Glutamatergic neuron (in vitro differentiated cells): ENCODE data around the gene HSPB8. TPM values are rescaled to one million over a fixed set of nuclear protein-coding genes. Genes with fewer than 3 reads are reported as not detected.
A peak's percentile ranks its signal among the peaks of the same experiment; 100 is the strongest.
"Not testable (repeated sequence)": the region's sequence is repeated elsewhere in the genome, so short reads cannot be mapped to it uniquely, and the experiment has no call there.

Experiments used
- DNase-seq: peaks from one replicate; pipeline ENCODE4 v3.0.0; 2022
- H3K27ac Mint-ChIP-seq: one replicate; pipeline ENCODE4 v1.8.0; 2020; ENCODE audit warnings: mild to moderate bottlenecking, mixed read lengths, inconsistent platforms; ENCODE audit not compliant: unreplicated experiment
- H3K27me3 Mint-ChIP-seq: one replicate; pipeline ENCODE4 v1.8.0; 2020; ENCODE audit warnings: mild to moderate bottlenecking, moderate library complexity, mixed read lengths, inconsistent platforms; ENCODE audit not compliant: unreplicated experiment
- H3K36me3 Mint-ChIP-seq: one replicate; pipeline ENCODE4 v1.8.0; 2020; ENCODE audit warnings: mild to moderate bottlenecking, mixed read lengths, inconsistent platforms; ENCODE audit not compliant: unreplicated experiment
- H3K4me1 Mint-ChIP-seq: one replicate; pipeline ENCODE4 v1.8.0; 2020; ENCODE audit warnings: mild to moderate bottlenecking, low read depth, mixed read lengths, inconsistent platforms; ENCODE audit not compliant: unreplicated experiment
- H3K4me3 Mint-ChIP-seq: one replicate; pipeline ENCODE4 v1.8.0; 2020; ENCODE audit warnings: mild to moderate bottlenecking, mixed read lengths, inconsistent platforms; ENCODE audit not compliant: unreplicated experiment
- H3K9me3 Mint-ChIP-seq: one replicate; pipeline ENCODE4 v1.8.0; 2020; ENCODE audit warnings: mild to moderate bottlenecking, moderate library complexity, mixed read lengths, inconsistent platforms; ENCODE audit not compliant: unreplicated experiment
- CTCF ChIP-seq: fragments of 200-600 bp; sonication (generic); IDR thresholded peaks from one replicate; pipeline ENCODE4 v1.5.0; 2021; ENCODE audit not compliant: partially characterized antibody, unreplicated experiment
- total RNA-seq: library from RNA; stranded (reverse); fragmentation: NEBNext Ultra II Directional; extraction: Animal tissue kit (Norgen Biotek cat#: 25700); gene quantifications from one replicate; pipeline ENCODE4 v1.2.1, GENCODE V29; 2021; ENCODE audit not compliant: unreplicated experiment

HSPB8 gene
- total RNA-seq, 1 donor from 2014 or later: 0.32 TPM

GRCh38 chr12:119207063-119207560 lies 28.4 kb downstream of the HSPB8 start:
- H3K36me3 Mint-ChIP-seq: no peaks in the 10 kb centered on the region
- DNase-seq: no peak
- H3K4me1 Mint-ChIP-seq: peaks cover 4% of the 10 kb centered on the region
- H3K4me3 Mint-ChIP-seq: no peak overlapping the region
- no peak for TF ChIP-seq CTCF
- H3K9me3 Mint-ChIP-seq: no peaks in the 10 kb centered on the region
- peaks cover 12% of the 10 kb centered on the region for H3K27me3 Mint-ChIP-seq
- H3K27ac Mint-ChIP-seq: no peak overlapping the region

GRCh38 chr12:119208626-119209061 lies 29.9 kb downstream of the HSPB8 start:
- peak; percentile 52 for DNase-seq
- Mint-ChIP-seq H3K27ac (no peak overlapping the region), H3K27me3 (peaks cover 6% of the 10 kb centered on the region), H3K4me1 (peaks cover 4% of the 10 kb centered on the region), H3K4me3 (no peak overlapping the region), H3K36me3 (no peaks in the 10 kb centered on the region), H3K9me3 (no peaks in the 10 kb centered on the region)
- no peak for TF ChIP-seq CTCF

GRCh38 chr12:119211884-119212283 lies 33.2 kb downstream of the HSPB8 start:
- peaks cover 4% of the 10 kb centered on the region for H3K27me3 Mint-ChIP-seq
- no peak for TF ChIP-seq CTCF
- H3K4me1 Mint-ChIP-seq: peaks cover 2% of the 10 kb centered on the region
- DNase-seq: no peak
- no peaks in the 10 kb centered on the region for H3K9me3 Mint-ChIP-seq
- H3K4me3 Mint-ChIP-seq: no peak overlapping the region
- H3K36me3 Mint-ChIP-seq: no peaks in the 10 kb centered on the region
- H3K27ac Mint-ChIP-seq: no peak overlapping the region

- Mint-ChIP-seq H3K4me1 (no peaks in the 10 kb centered on the region), H3K36me3 (no peaks in the 10 kb centered on the region), H3K9me3 (no peaks in the 10 kb centered on the region), H3K4me3 (no peak overlapping the region), H3K27ac (no peak overlapping the region), H3K27me3 (no peaks in the 10 kb centered on the region)
- DNase-seq: no peak
- TF ChIP-seq CTCF: no peak
Measured at GRCh38 chr12:119216084-119216483, 37.4 kb downstream of the HSPB8 start.

GRCh38 chr12:119218875-119219274 lies 40.1 kb downstream of the HSPB8 start:
- H3K9me3 Mint-ChIP-seq, H3K4me1 Mint-ChIP-seq, DNase-seq, H3K36me3 Mint-ChIP-seq, H3K27ac Mint-ChIP-seq, H3K4me3 Mint-ChIP-seq, H3K27me3 Mint-ChIP-seq: not testable (repeated sequence)
